ENCODE data around the gene ZC3HAV1.

DNA sequence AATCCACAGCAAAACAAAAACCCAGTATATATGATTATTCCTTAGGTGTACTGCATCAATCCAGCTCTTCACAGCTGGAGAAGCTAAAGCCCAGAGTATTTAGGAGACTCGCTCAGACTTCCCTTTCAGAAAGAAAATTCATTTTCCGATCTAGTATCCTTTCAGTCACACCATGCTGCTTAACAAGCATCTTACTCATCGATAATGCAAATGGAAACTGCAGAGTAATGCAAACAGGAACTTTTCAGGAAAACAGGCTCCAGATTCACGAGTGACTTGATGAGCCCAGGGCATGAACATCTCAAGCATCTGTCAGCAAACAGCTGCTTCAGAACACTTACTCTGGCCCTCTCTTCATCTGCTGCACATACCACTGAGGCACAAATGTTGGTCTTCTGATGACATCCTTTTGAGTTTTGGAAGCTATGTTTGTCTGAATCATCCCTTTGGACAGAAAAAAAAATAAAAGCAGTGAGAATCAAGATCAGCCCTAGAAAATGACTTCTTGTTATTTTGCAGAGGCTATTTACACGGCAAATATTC is 48.8 kb downstream of the ZC3HAV1 start:
- no peak for TF ChIP-seq ZNF8 (CRISPR knock-in tag; IDR thresholded peaks at IDR 0.05)
- no peak for TF ChIP-seq ISL1 (CRISPR knock-in tag; IDR thresholded peaks at IDR 0.05)
- TF ChIP-seq, protein P1, sequence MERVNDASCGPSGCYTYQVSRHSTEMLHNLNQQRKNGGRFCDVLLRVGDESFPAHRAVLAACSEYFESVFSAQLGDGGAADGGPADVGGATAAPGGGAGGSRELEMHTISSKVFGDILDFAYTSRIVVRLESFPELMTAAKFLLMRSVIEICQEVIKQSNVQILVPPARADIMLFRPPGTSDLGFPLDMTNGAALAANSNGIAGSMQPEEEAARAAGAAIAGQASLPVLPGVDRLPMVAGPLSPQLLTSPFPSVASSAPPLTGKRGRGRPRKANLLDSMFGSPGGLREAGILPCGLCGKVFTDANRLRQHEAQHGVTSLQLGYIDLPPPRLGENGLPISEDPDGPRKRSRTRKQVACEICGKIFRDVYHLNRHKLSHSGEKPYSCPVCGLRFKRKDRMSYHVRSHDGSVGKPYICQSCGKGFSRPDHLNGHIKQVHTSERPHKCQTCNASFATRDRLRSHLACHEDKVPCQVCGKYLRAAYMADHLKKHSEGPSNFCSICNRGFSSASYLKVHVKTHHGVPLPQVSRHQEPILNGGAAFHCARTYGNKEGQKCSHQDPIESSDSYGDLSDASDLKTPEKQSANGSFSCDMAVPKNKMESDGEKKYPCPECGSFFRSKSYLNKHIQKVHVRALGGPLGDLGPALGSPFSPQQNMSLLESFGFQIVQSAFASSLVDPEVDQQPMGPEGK (CRISPR knock-in tag; IDR thresholded peaks at IDR 0.05; ENCODE audit: borderline replicate concordance), result no peak
- TF ChIP-seq, protein P2, sequence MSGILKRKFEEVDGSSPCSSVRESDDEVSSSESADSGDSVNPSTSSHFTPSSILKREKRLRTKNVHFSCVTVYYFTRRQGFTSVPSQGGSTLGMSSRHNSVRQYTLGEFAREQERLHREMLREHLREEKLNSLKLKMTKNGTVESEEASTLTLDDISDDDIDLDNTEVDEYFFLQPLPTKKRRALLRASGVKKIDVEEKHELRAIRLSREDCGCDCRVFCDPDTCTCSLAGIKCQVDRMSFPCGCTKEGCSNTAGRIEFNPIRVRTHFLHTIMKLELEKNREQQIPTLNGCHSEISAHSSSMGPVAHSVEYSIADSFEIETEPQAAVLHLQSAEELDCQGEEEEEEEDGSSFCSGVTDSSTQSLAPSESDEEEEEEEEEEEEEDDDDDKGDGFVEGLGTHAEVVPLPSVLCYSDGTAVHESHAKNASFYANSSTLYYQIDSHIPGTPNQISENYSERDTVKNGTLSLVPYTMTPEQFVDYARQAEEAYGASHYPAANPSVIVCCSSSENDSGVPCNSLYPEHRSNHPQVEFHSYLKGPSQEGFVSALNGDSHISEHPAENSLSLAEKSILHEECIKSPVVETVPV (CRISPR knock-in tag; IDR thresholded peaks at IDR 0.05), result no peak
- no peak for TF ChIP-seq BACH2 (CRISPR knock-in tag; IDR thresholded peaks at IDR 0.05; ENCODE audit: borderline replicate concordance)

Data from SK-N-SH treated with all-trans-retinoic acid at 6 μM for 48 hours (cell line).